Measurements from ENCODE around the gene DCAF11.

DCAF11 gene

GRCh38 chr14:24129410-24129998, 14.9 kb downstream of the DCAF11 start:
- TF ChIP-seq ZFX (IDR thresholded peaks at IDR 0.05) (no peak), CTCF (conservative IDR thresholded peaks at IDR 0.05) (no peak)
- H3K27ac ChIP-seq: no peak overlapping the region

- no peak within 1 kb of the TSS for H3K27ac ChIP-seq
- TF ChIP-seq CTCF (conservative IDR thresholded peaks at IDR 0.05): no peak
- no peak for TF ChIP-seq ZFX (IDR thresholded peaks at IDR 0.05)
These were observed 15.8 kb downstream of the DCAF11 start, which contains the start of gene FITM1 for GRCh38 chr14:24130380-24130716. Gene FITM1 (plus strand): TSS chr14:24130659. CDS start chr14:24131564, 905 bp downstream.

GRCh38 chr14:24130717-24131548, 16.4 kb downstream of the DCAF11 start:
- H3K27ac ChIP-seq: no peak overlapping the region
- TF ChIP-seq ZFX (IDR thresholded peaks at IDR 0.05) (no peak), CTCF (conservative IDR thresholded peaks at IDR 0.05) (no peak)

- no peak overlapping the region for H3K27ac ChIP-seq
- TF ChIP-seq CTCF (conservative IDR thresholded peaks at IDR 0.05) (no peak), ZFX (IDR thresholded peaks at IDR 0.05) (no peak)
These were observed 17.0 kb downstream of the DCAF11 start for GRCh38 chr14:24131549-24131966.

GRCh38 chr14:24132061-24132685, 17.6 kb downstream of the DCAF11 start:
- TF ChIP-seq CTCF (conservative IDR thresholded peaks at IDR 0.05): no peak
- TF ChIP-seq ZFX (IDR thresholded peaks at IDR 0.05): no peak
- H3K27ac ChIP-seq: no peak overlapping the region

GRCh38 chr14:24132976-24133375, 18.4 kb downstream of the DCAF11 start:
- H3K27ac ChIP-seq: no peak overlapping the region
- TF ChIP-seq CTCF (conservative IDR thresholded peaks at IDR 0.05) (no peak), ZFX (IDR thresholded peaks at IDR 0.05) (no peak)

- no peak for TF ChIP-seq ZFX (IDR thresholded peaks at IDR 0.05)
- H3K27ac ChIP-seq: no peak overlapping the region
These were observed 19.2 kb downstream of the DCAF11 start for GRCh38 chr14:24133735-24134134.
